ENCODE data around the gene DDX60.

DDX60 gene, protein sequence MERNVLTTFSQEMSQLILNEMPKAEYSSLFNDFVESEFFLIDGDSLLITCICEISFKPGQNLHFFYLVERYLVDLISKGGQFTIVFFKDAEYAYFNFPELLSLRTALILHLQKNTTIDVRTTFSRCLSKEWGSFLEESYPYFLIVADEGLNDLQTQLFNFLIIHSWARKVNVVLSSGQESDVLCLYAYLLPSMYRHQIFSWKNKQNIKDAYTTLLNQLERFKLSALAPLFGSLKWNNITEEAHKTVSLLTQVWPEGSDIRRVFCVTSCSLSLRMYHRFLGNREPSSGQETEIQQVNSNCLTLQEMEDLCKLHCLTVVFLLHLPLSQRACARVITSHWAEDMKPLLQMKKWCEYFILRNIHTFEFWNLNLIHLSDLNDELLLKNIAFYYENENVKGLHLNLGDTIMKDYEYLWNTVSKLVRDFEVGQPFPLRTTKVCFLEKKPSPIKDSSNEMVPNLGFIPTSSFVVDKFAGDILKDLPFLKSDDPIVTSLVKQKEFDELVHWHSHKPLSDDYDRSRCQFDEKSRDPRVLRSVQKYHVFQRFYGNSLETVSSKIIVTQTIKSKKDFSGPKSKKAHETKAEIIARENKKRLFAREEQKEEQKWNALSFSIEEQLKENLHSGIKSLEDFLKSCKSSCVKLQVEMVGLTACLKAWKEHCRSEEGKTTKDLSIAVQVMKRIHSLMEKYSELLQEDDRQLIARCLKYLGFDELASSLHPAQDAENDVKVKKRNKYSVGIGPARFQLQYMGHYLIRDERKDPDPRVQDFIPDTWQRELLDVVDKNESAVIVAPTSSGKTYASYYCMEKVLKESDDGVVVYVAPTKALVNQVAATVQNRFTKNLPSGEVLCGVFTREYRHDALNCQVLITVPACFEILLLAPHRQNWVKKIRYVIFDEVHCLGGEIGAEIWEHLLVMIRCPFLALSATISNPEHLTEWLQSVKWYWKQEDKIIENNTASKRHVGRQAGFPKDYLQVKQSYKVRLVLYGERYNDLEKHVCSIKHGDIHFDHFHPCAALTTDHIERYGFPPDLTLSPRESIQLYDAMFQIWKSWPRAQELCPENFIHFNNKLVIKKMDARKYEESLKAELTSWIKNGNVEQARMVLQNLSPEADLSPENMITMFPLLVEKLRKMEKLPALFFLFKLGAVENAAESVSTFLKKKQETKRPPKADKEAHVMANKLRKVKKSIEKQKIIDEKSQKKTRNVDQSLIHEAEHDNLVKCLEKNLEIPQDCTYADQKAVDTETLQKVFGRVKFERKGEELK (N-terminal part only)

DNA sequence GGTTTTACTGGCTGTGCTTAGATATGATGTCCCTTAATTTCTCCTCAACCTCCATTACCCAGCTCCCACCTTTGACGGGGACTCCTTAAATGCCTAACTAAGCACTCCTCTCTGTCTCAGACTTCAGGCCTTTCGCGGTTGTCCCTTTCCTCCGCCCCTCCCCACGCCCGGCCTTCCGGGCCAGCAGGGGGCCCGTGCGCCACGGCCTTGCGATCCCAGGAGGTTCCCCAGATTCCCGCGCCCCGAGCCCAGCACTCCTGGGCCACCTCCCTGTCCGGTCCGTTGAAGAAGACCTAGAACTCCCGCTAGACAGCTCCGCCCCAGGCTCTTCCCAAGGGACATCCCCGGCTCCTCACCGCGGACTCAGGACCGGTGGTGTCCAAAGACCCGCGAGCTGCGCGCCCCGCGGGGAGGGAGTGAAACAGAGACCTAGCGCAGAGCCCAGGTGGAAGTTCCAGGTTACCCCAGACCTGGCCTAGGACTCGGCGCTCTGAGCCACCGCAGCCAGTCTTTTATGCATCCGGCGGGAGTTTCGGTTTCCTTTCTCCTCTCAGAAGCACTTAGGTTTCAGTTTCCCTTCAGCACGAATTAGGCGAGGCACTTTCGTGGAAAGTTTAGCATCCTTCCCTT, at the start of gene DDX60:
TSS of gene DDX60 (minus strand) at position 487 of the 630 bp plus-strand sequence. CDS start 7,493 bp downstream, outside the sequence.
- H3K9me3 Mint-ChIP-seq = no peaks in the 10 kb centered on the region
- H3K4me1 Mint-ChIP-seq = peaks cover 42% of the 10 kb centered on the region
- H3K27ac Mint-ChIP-seq (ENCODE audit: low read depth) = peak within 1 kb of the TSS; percentile 97
- DNase-seq (ENCODE audit: low spot score in 2 of 2) = peak; percentile 51 to 80
- no peaks in the 10 kb centered on the region for H3K27me3 Mint-ChIP-seq
- peaks cover 13% of the 10 kb centered on the region for H3K36me3 Mint-ChIP-seq (ENCODE audit: insufficient read depth)
- H3K4me3 Mint-ChIP-seq = peak within 1 kb of the TSS; percentile 96
- peak; percentile 94 for ATAC-seq (replicated peaks; ENCODE audit: extremely low read depth, poor library complexity, severe bottlenecking)

DNA sequence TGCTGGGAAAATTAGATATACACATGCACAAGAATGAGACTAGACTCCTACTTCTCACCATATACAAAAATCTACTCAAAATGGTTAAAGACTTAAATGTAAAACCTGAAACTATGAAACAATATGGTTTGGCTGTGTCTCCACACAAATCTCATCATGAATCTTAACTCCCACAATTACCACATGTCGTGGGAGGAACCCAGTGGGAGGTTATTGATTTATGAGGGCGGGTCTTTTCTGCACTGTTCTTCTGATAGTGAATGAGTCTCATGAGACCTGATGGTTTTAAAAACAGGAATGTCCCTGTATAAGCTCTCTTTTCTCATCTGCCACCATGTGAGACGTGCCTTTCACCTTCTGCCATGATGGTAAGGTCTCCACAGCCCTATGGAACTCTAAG, 48.5 kb upstream of the DDX60 start:
- H3K4me3 Mint-ChIP-seq = no peak overlapping the region
- no peaks in the 10 kb centered on the region for H3K9me3 Mint-ChIP-seq
- no peak for DNase-seq (ENCODE audit: low spot score in 2 of 2)
- peaks cover 34% of the 10 kb centered on the region for H3K4me1 Mint-ChIP-seq
- no peak for ATAC-seq (replicated peaks; ENCODE audit: extremely low read depth, poor library complexity, severe bottlenecking)
- peaks cover 20% of the 10 kb centered on the region for H3K36me3 Mint-ChIP-seq (ENCODE audit: insufficient read depth)
- H3K27me3 Mint-ChIP-seq = no peaks in the 10 kb centered on the region
- no peak overlapping the region for H3K27ac Mint-ChIP-seq (ENCODE audit: low read depth)

DNA sequence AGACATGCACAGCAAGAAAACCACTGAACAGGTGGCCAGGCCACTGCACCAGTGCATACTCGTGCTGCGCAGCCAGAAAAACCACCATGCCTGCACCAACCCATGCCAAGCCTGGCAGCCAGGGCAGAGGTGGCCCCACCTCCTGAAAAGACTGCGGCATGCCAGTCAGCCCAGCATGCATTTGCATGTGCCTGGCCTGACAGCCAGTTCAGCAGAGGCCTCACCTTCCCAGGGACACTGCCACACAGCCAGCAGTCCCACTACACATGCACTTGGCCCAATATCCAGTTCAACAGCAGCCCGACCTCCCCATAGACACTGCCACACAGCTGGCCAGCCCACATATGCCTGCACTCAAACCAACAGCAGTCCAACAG, 43.5 kb upstream of the DDX60 start:
- Mint-ChIP-seq H3K9me3 (no peaks in the 10 kb centered on the region), H3K27me3 (no peaks in the 10 kb centered on the region), H3K27ac (ENCODE audit: low read depth) (peak overlapping the region; percentile 27), H3K36me3 (ENCODE audit: insufficient read depth) (peaks cover 25% of the 10 kb centered on the region), H3K4me3 (no peak overlapping the region), H3K4me1 (peaks cover 28% of the 10 kb centered on the region)
- no peak for ATAC-seq (replicated peaks; ENCODE audit: extremely low read depth, poor library complexity, severe bottlenecking)
- no peak for DNase-seq (ENCODE audit: low spot score in 2 of 2)

DNA sequence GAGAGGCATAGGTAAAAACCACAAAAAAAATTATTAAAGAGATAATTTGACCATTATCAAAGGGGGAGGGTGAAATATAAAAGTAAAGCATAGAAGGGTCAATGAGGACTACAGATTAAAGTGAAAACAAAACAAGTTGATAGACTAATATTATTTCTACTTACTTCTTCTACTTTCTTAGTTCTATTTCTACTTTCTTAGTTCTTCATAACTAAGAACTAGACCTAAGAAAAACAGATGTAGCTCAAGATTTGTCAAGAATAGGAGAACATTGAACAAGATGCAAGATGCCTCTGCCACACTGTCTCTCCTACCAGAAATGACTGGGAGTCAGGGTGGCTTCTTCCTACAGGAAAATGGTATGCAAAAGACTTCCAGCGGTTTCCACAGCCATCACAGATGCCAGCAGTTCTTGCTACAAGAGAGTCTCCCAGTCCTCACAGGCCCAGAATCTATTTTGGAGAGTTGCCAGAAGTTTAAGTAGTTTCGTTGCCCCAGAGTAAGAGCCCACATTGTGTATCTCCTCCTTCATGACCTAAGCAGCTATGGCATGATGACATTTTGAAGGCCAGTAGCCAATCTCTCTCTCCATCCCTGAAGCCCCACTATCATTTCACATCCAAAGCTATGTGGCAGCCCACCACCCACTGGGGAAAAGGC, 42.9 kb upstream of the DDX60 start:
- no peak overlapping the region for H3K4me3 Mint-ChIP-seq
- DNase-seq (ENCODE audit: low spot score in 2 of 2) (no peak), ATAC-seq (replicated peaks; ENCODE audit: extremely low read depth, poor library complexity, severe bottlenecking) (no peak)
- H3K36me3 Mint-ChIP-seq (ENCODE audit: insufficient read depth) = peaks cover 25% of the 10 kb centered on the region
- H3K4me1 Mint-ChIP-seq = peaks cover 28% of the 10 kb centered on the region
- H3K9me3 Mint-ChIP-seq = no peaks in the 10 kb centered on the region
- no peaks in the 10 kb centered on the region for H3K27me3 Mint-ChIP-seq
- H3K27ac Mint-ChIP-seq (ENCODE audit: low read depth) = no peak overlapping the region

DNA sequence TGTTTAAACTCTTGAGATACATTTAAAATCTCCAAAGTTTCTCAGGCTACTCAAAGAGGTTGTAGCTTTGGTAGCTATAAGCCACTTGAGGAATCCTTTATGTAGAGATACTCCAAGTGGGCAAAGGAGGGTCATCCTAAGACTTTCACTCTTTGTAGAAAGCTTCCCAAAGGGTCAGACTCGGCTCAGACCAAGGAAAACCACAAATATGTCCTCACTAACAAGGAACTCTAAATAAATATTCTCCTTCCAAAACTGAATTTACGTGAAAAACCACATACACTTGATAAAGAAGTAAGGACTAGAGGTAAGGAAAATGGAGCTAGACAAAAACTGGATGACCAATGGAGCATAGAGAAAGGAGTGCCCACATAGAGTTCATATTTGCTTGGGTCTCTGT, 41.7 kb upstream of the DDX60 start:
- peaks cover 28% of the 10 kb centered on the region for H3K4me1 Mint-ChIP-seq

DNA sequence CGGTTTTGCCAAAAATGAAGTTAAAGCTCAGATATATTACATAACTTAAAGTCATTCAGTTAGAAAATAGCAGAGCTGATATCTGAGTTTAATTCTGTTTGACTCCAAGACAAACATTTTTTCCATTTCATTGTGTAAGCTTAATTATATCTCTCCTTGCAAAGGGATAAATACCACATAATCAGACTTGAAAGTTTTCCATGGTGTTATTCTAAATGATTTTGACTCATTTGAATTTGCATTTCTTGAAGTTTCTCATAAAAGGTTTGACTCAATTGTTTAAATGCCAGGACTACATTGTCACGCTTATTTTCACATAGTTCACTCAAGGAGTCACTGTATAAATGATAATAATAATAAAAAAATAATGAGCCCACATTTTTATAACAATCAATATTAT, 39.4 kb upstream of the DDX60 start:
- no peak for ATAC-seq (replicated peaks; ENCODE audit: extremely low read depth, poor library complexity, severe bottlenecking)
- H3K9me3 Mint-ChIP-seq = no peaks in the 10 kb centered on the region
- H3K27me3 Mint-ChIP-seq = no peaks in the 10 kb centered on the region
- H3K4me1 Mint-ChIP-seq = peaks cover 9% of the 10 kb centered on the region
- H3K36me3 Mint-ChIP-seq (ENCODE audit: insufficient read depth) = peaks cover 27% of the 10 kb centered on the region
- H3K4me3 Mint-ChIP-seq = no peak overlapping the region
- no peak for DNase-seq (ENCODE audit: low spot score in 2 of 2)
- no peak overlapping the region for H3K27ac Mint-ChIP-seq (ENCODE audit: low read depth)

More for the DNA sequence above, 41.7 kb upstream of the DDX60 start:
- DNase-seq (ENCODE audit: low spot score in 2 of 2) (no peak), ATAC-seq (replicated peaks; ENCODE audit: extremely low read depth, poor library complexity, severe bottlenecking) (no peak)
- Mint-ChIP-seq H3K4me3 (no peak overlapping the region), H3K27ac (ENCODE audit: low read depth) (no peak overlapping the region), H3K27me3 (no peaks in the 10 kb centered on the region), H3K9me3 (no peaks in the 10 kb centered on the region), H3K36me3 (ENCODE audit: insufficient read depth) (peaks cover 27% of the 10 kb centered on the region)

DNA sequence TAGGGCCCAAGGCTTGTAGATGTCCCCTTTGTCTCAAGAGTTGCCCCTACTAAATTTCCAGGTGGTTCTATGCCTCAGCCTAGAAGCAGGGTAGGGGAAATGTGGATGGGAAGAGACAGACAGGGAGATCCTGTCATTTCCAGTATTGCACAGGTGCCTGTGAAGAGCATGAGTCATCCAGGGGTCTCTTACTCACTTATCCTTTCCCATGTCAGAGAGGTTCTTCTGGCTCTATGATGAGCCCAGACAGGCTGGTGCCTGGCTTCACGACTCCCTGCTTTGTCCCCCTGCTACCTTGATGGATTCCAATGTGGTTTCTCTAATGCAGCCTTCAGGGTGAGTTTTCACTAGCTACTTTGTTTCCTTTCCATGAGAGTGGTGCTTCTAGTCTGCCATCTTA, 35.2 kb upstream of the DDX60 start:
- Mint-ChIP-seq H3K4me1 (no peaks in the 10 kb centered on the region), H3K27ac (ENCODE audit: low read depth) (no peak overlapping the region), H3K36me3 (ENCODE audit: insufficient read depth) (peaks cover 10% of the 10 kb centered on the region), H3K9me3 (peaks cover 30% of the 10 kb centered on the region), H3K4me3 (no peak overlapping the region), H3K27me3 (no peaks in the 10 kb centered on the region)
- no peak for ATAC-seq (replicated peaks; ENCODE audit: extremely low read depth, poor library complexity, severe bottlenecking)
- DNase-seq (ENCODE audit: low spot score in 2 of 2) = no peak

DNA sequence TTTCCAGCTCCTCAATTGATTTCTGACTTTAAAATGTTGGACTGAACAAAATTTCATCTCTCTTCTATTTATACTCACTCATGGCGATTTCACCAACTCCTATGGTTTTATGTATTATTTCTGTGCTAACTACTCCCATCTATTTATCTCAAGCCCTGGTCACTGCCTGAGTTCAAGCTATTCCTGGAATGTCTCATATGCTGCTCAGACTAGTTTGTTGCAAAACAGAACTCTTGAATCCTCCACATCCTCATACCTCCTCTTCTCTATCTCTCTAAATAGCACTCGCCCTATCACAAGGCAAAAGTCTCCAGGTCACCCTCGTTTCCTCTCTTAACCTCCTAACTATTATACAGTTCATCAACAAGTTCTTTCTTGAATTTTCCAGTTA, 19.0 kb upstream of the DDX60 start:
- DNase-seq (ENCODE audit: low spot score in 2 of 2) = no peak
- H3K9me3 Mint-ChIP-seq = peaks cover 8% of the 10 kb centered on the region
- no peaks in the 10 kb centered on the region for H3K4me1 Mint-ChIP-seq
- H3K27ac Mint-ChIP-seq (ENCODE audit: low read depth) = no peak overlapping the region
- ATAC-seq (replicated peaks; ENCODE audit: extremely low read depth, poor library complexity, severe bottlenecking) = no peak
- H3K36me3 Mint-ChIP-seq (ENCODE audit: insufficient read depth) = no peaks in the 10 kb centered on the region
- no peaks in the 10 kb centered on the region for H3K27me3 Mint-ChIP-seq
- H3K4me3 Mint-ChIP-seq = no peak overlapping the region

DNA sequence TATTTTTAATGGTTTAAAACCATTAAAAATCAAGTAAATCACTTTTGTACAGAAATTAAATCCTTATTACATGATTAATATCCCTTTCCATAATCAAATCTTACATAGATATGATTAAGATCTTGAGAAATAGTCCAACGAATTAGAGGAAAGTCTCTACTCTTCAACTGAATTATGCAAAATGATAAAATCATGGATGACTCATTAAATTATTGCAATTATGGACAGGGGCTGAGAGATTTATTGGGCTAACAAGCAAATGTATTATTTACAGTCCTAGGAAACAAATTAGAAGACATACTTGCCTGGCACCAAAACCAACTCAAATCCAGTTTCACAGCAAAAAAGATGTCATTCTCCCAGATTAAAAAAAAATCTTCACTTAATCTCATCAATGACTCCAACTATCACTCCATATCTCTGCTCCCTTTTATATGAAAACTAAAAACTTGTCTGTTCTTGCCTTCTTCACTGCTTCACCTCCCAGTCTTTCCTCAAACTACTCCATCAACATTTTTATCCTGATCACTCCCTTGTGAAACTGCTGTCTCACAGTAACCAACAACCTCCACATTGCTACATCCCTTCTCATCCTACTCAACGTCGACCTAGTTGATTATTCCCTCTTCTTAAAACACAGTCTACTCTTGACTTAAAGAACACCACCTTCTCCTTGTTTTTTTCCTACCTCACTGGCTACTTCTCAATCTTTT, 18.4 kb upstream of the DDX60 start:
- H3K9me3 Mint-ChIP-seq = peaks cover 8% of the 10 kb centered on the region
- no peaks in the 10 kb centered on the region for H3K27me3 Mint-ChIP-seq
- H3K4me1 Mint-ChIP-seq = no peaks in the 10 kb centered on the region
- no peak for ATAC-seq (replicated peaks; ENCODE audit: extremely low read depth, poor library complexity, severe bottlenecking)
- no peak for DNase-seq (ENCODE audit: low spot score in 2 of 2)
- no peak overlapping the region for H3K27ac Mint-ChIP-seq (ENCODE audit: low read depth)
- H3K4me3 Mint-ChIP-seq = no peak overlapping the region
- H3K36me3 Mint-ChIP-seq (ENCODE audit: insufficient read depth) = no peaks in the 10 kb centered on the region

DNA sequence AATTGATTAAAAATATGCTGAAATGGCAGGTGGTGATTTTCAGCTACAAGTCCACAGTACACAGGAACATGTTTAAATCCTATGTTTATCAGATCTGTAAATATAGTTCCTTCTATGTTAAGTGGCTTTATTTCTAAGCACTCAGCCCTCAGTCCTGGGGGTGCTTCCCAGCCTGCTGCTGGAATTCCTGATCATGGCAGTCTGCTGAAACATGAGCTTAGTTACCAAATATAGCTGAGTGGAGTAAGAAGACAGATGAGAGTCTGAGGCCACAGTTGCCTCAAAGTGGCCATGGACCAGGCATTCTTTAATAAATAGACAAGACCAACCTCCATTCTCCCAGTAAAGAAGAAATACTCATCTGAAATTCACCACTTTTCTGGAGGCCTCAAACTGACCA, 17.1 kb upstream of the DDX60 start:
- Mint-ChIP-seq H3K27ac (ENCODE audit: low read depth) (no peak overlapping the region), H3K9me3 (no peaks in the 10 kb centered on the region), H3K36me3 (ENCODE audit: insufficient read depth) (no peaks in the 10 kb centered on the region), H3K27me3 (no peaks in the 10 kb centered on the region), H3K4me3 (no peak overlapping the region), H3K4me1 (no peaks in the 10 kb centered on the region)
- no peak for DNase-seq (ENCODE audit: low spot score in 2 of 2)
- ATAC-seq (replicated peaks; ENCODE audit: extremely low read depth, poor library complexity, severe bottlenecking) = no peak

DNA sequence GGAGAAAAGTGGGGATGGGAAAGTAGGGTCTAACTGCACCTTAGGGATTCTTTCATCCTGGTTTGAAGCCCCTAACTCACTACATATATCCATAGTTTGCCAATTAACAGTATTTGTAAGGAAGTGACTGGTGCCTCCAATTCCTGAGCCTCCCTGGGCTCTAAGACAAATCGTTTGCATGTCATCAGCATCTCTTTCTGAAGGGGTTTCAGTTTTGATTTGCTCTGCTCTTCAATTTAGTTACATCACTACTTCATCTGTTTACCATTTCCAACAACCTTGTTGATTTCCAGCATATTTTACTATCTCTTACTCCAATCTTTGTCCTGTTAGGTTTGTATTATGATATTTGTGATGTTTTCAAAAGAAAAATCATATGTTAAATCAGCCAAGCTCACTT, 15.5 kb upstream of the DDX60 start:
- H3K27me3 Mint-ChIP-seq = no peaks in the 10 kb centered on the region
- no peaks in the 10 kb centered on the region for H3K4me1 Mint-ChIP-seq
- ATAC-seq (replicated peaks; ENCODE audit: extremely low read depth, poor library complexity, severe bottlenecking) = no peak
- no peaks in the 10 kb centered on the region for H3K36me3 Mint-ChIP-seq (ENCODE audit: insufficient read depth)
- no peak overlapping the region for H3K27ac Mint-ChIP-seq (ENCODE audit: low read depth)
- no peak for DNase-seq (ENCODE audit: low spot score in 2 of 2)
- no peak overlapping the region for H3K4me3 Mint-ChIP-seq
- H3K9me3 Mint-ChIP-seq = no peaks in the 10 kb centered on the region
